Loucy (cell line): Measurements from ENCODE around the gene YES1.

Experiments used
- H2AFZ ChIP-seq: fragments of 200-600 bp; sonication (generic); 2 replicates; pipeline ENCODE4 v1.6.0; 2016; ENCODE audit warnings: antibody characterized with exemption, mild to moderate bottlenecking, low read length, moderate library complexity
- H3F3A ChIP-seq: fragments of 200-600 bp; 2 replicates; pipeline ENCODE4 v1.6.0; 2016; ENCODE audit warnings: antibody characterized with exemption, low read depth, mild to moderate bottlenecking
- H3K27me3 ChIP-seq: fragments of 200-600 bp; sonication (generic); 2 replicates; pipeline ENCODE4 v1.6.1; 2014; ENCODE audit warnings: low read length, mild to moderate bottlenecking; ENCODE audit not compliant: insufficient read depth, poor library complexity, severe bottlenecking
- H3K36me3 ChIP-seq: fragments of 200-600 bp; sonication (generic); 2 replicates; pipeline ENCODE4 v1.6.1; 2016; ENCODE audit warnings: low read length; ENCODE audit not compliant: insufficient read depth
- H3K4me1 ChIP-seq: fragments of 200-600 bp; sonication (generic); 2 replicates; pipeline ENCODE4 v1.5.1; 2014; ENCODE audit warnings: low read length, mild to moderate bottlenecking; ENCODE audit not compliant: insufficient read depth, poor library complexity, severe bottlenecking
- H3K4me2 ChIP-seq: fragments of 200-600 bp; sonication (generic); 2 replicates; pipeline ENCODE4 v1.6.0; 2014; ENCODE audit warnings: antibody characterized with exemption, low read length, low read depth, mild to moderate bottlenecking; ENCODE audit not compliant: poor library complexity, severe bottlenecking
- H3K4me3 ChIP-seq: fragments of 200-600 bp; sonication (generic); 2 replicates; pipeline ENCODE4 v1.5.1; 2014; ENCODE audit warnings: low read length, mild to moderate bottlenecking, mixed read lengths; ENCODE audit not compliant: poor library complexity, severe bottlenecking
- H3K79me2 ChIP-seq: fragments of 200-600 bp; sonication (generic); 2 replicates; pipeline ENCODE4 v1.6.1; 2014; ENCODE audit warnings: low read length; ENCODE audit not compliant: insufficient read depth
- H3K9ac ChIP-seq: fragments of 200-600 bp; sonication (generic); 2 replicates; pipeline ENCODE4 v1.6.0; 2014; ENCODE audit warnings: mild to moderate bottlenecking, low read depth, low read length, moderate library complexity; ENCODE audit not compliant: poor library complexity, severe bottlenecking
- H3K9me2 ChIP-seq: fragments of 200-600 bp; sonication (generic); replicated peaks from 2 replicates; pipeline ENCODE4 v1.6.1; 2016; ENCODE audit warnings: low read depth, low read length, mixed read lengths
- H3K9me3 ChIP-seq: fragments of 200-600 bp; sonication (generic); 2 replicates; pipeline ENCODE4 v1.6.1; 2014; ENCODE audit warnings: mild to moderate bottlenecking, antibody characterized with exemption, low read length, low read depth; ENCODE audit not compliant: insufficient read depth
- H4K20me1 ChIP-seq: fragments of 200-600 bp; sonication (generic); 2 replicates; pipeline ENCODE4 v1.6.0; 2014; ENCODE audit warnings: antibody characterized with exemption, low read length, mild to moderate bottlenecking; ENCODE audit not compliant: insufficient read depth, poor library complexity, severe bottlenecking
- EZH2phosphoT487 ChIP-seq: fragments of 200-600 bp; IDR thresholded peaks from 2 replicates; pipeline ENCODE4 v1.6.1; 2018; ENCODE audit warnings: antibody characterized with exemption, mild to moderate bottlenecking, moderate library complexity, borderline replicate concordance
- TF ChIP-seq, protein P1 (sequence below): fragments of 200-600 bp; sonication (generic); conservative IDR thresholded peaks from 2 replicates; pipeline ENCODE4 v1.5.1; 2014; ENCODE audit warnings: mild to moderate bottlenecking, antibody characterized with exemption, low read length

The YES1 gene

DNA sequence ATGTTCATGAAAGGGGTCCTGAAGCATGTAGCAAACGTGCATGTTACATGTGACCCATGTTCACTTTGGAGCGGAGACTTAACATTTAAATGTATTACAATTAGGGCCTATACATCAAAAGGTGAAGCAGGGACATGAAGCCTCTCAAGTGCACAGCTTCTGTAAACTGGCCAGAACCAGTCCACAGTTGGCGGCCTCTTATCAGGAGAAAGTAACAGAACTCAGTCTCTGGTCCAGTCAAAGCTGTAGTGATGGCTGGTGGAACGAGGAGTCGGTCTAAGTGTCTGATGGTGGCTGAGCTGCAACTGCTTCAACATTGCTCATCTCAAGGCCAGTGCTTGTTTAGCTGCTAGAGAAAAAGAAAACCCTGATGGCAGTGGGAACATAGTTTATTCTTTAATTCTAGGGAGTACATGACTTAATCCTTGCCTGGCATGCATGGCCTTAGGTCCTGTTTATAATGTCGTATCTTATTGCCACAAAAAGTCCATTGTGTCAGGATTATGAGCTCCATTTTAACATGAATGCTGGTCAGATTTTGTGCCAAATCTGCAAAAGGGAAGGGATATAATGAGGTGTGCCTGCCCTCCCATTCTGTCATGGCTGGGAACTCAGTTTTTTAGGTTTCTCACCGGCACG is 22.2 kb upstream of the YES1 start:
- Histone ChIP-seq H3K79me2 (no peaks in the 10 kb centered on the region), H3F3A (peaks cover 3% of the 10 kb centered on the region; the same call in 1 of the 2 replicates), H3K4me3 (no peak overlapping the region), H3K9me2 (no peaks in the 10 kb centered on the region), H3K9ac (no peak overlapping the region), H3K4me2 (no peak overlapping the region), H3K27me3 (no peaks in the 10 kb centered on the region), H3K36me3 (no peaks in the 10 kb centered on the region), H3K9me3 (no peaks in the 10 kb centered on the region), H4K20me1 (no peaks in the 10 kb centered on the region), H3K4me1 (peaks cover 14% of the 10 kb centered on the region), H2AFZ (no peak overlapping the region)
- TF ChIP-seq EZH2phosphoT487 = no peak
- TF ChIP-seq, protein P1, sequence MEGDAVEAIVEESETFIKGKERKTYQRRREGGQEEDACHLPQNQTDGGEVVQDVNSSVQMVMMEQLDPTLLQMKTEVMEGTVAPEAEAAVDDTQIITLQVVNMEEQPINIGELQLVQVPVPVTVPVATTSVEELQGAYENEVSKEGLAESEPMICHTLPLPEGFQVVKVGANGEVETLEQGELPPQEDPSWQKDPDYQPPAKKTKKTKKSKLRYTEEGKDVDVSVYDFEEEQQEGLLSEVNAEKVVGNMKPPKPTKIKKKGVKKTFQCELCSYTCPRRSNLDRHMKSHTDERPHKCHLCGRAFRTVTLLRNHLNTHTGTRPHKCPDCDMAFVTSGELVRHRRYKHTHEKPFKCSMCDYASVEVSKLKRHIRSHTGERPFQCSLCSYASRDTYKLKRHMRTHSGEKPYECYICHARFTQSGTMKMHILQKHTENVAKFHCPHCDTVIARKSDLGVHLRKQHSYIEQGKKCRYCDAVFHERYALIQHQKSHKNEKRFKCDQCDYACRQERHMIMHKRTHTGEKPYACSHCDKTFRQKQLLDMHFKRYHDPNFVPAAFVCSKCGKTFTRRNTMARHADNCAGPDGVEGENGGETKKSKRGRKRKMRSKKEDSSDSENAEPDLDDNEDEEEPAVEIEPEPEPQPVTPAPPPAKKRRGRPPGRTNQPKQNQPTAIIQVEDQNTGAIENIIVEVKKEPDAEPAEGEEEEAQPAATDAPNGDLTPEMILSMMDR = no peak

DNA sequence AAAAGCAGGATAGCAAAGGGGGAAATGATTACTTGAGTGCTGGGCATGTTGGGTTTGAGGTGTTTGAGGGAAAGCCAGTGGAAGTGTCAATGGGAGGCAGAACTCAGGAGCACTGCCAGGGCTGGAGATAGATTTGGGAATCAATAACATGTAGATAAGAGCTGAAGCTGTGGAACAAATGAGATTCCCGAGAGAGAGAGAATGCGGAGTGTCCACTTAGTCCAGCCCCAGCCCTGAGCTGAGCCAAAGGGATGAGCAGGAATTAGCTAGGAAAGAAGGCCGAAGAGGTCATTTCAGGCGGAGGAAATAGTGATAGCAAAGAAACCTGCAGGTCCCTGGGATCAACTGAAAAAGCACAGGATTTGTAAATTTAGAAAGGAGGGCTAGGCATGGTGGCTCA is 21.2 kb upstream of the YES1 start:
- Histone ChIP-seq H2AFZ (no peak overlapping the region), H3K9me2 (no peaks in the 10 kb centered on the region), H4K20me1 (no peaks in the 10 kb centered on the region), H3K9ac (no peak overlapping the region), H3K79me2 (no peaks in the 10 kb centered on the region), H3K27me3 (no peaks in the 10 kb centered on the region), H3K4me3 (no peak overlapping the region), H3K36me3 (no peaks in the 10 kb centered on the region), H3K4me1 (peaks cover 14% of the 10 kb centered on the region), H3K9me3 (no peaks in the 10 kb centered on the region), H3K4me2 (no peak overlapping the region), H3F3A (peaks cover 3% of the 10 kb centered on the region; the same call in 1 of the 2 replicates)
- TF ChIP-seq, protein P1 = no peak

DNA sequence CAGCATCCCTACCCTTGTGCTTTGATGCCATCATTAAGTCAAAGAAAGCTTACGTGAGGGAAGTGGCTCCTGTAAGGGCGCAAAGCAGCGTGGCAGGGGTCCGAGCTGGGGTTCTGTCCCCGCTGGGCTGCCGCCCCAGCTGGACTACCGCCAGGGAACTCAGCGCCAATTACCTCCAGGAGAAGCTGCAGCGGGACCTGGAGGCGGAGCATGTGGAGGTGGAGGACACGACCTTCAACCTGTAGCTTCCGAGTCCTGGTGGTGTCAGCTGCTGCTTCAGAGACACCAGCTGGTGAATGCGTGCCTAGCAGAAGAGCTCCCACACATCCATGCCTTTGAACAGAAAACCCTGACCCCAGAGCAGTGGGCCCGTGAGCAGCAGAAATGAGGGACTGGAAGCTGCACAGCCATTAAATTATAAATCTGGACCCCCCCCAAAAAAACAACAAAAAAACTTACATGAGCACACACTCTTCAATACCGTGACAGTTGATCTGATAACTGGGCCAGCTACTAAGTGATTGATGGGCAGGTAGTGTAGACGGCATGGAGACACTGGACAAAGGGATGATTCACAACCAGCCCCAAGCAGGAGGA is 20.1 kb upstream of the YES1 start:
- no peaks in the 10 kb centered on the region for H3K9me2 ChIP-seq
- no peak overlapping the region for H3K4me3 ChIP-seq
- no peaks in the 10 kb centered on the region for H3K36me3 ChIP-seq
- H3K9ac ChIP-seq = no peak overlapping the region
- H3K9me3 ChIP-seq = no peaks in the 10 kb centered on the region
- no peaks in the 10 kb centered on the region for H3K27me3 ChIP-seq
- no peaks in the 10 kb centered on the region for H3K79me2 ChIP-seq
- H4K20me1 ChIP-seq = no peaks in the 10 kb centered on the region
- H3F3A ChIP-seq = peaks cover 3% of the 10 kb centered on the region; the same call in 1 of the 2 replicates
- no peak overlapping the region for H2AFZ ChIP-seq
- H3K4me1 ChIP-seq = peaks cover 14% of the 10 kb centered on the region
- no peak overlapping the region for H3K4me2 ChIP-seq
- TF ChIP-seq, protein P1 = no peak
- TF ChIP-seq EZH2phosphoT487 = no peak
